Activated CD4-positive, alpha-beta memory T cell treated with anti-CD3 and anti-CD28 coated beads for 36 hours (primary cell): ENCODE measurements around the gene GRID2. TPM values are rescaled to one million over a fixed set of nuclear protein-coding genes. Genes with fewer than 3 reads are reported as not detected.

Source experiments
- CTCF ChIA-PET: fragments of 350-600 bp; sonication (Branson Sonifier 250); formaldehyde crosslinking; loops from one replicate; lab custom pipeline; 2021; ENCODE audit warnings: antibody characterized with exemption, inconsistent platforms; lab: Charles Lee
- POLR2A ChIA-PET: fragments of 350-600 bp; sonication (Branson Sonifier 250); formaldehyde crosslinking; loops from one replicate; lab custom pipeline; 2021; ENCODE audit warnings: antibody characterized with exemption; lab: Charles Lee
- DNase-seq: peaks from one replicate; pipeline ENCODE4 v3.0.0-alpha.2; 2020
- H3K27ac Mint-ChIP-seq: one replicate; pipeline ENCODE4 v1.8.0; 2021; ENCODE audit warnings: mixed read lengths
- H3K27me3 Mint-ChIP-seq: one replicate; pipeline ENCODE4 v1.8.0; 2021; ENCODE audit warnings: mixed read lengths
- H3K36me3 Mint-ChIP-seq: one replicate; pipeline ENCODE4 v1.8.0; 2021; ENCODE audit warnings: mixed read lengths
- H3K4me1 Mint-ChIP-seq: one replicate; pipeline ENCODE4 v1.8.0; 2021; ENCODE audit warnings: low read depth, mixed read lengths
- H3K4me3 Mint-ChIP-seq: one replicate; pipeline ENCODE4 v1.8.0; 2021; ENCODE audit warnings: mild to moderate bottlenecking, mixed read lengths
- H3K9me3 Mint-ChIP-seq: one replicate; pipeline ENCODE4 v1.8.0; 2021; ENCODE audit warnings: mixed read lengths
- intact Hi-C: fragments of 100-400 bp; cut with micrococcal nuclease; formaldehyde crosslinking; loops from one replicate; pipeline ENCODE4 v1.15.1; 2023
- total RNA-seq, 2 experiments: library from RNA; stranded (reverse); gene quantifications; one replicate each; pipeline ENCODE4 v1.2.3, GENCODE V29; 2021

Gene GRID2
- not detected for total RNA-seq

- intact Hi-C loops, result loop anchor here (5.0 kb wide), 1 partner anchor 1529 kb away; no protein-coding TSS in a partner anchor
- Mint-ChIP-seq H3K36me3 (no peaks in the 10 kb centered on the region), H3K4me3 (no peak within 1 kb of the TSS), H3K27ac (no peak within 1 kb of the TSS), H3K9me3 (no peaks in the 10 kb centered on the region), H3K27me3 (peaks cover 21% of the 10 kb centered on the region), H3K4me1 (peaks cover 4% of the 10 kb centered on the region)
- ChIA-PET CTCF (no interaction called here), POLR2A (no interaction called here)
- no peak for DNase-seq
Measured at GRCh38 chr4:92303621-92304027, at the start of gene GRID2. TSS of gene GRID2 (plus strand) at chr4:92303966.

DNA sequence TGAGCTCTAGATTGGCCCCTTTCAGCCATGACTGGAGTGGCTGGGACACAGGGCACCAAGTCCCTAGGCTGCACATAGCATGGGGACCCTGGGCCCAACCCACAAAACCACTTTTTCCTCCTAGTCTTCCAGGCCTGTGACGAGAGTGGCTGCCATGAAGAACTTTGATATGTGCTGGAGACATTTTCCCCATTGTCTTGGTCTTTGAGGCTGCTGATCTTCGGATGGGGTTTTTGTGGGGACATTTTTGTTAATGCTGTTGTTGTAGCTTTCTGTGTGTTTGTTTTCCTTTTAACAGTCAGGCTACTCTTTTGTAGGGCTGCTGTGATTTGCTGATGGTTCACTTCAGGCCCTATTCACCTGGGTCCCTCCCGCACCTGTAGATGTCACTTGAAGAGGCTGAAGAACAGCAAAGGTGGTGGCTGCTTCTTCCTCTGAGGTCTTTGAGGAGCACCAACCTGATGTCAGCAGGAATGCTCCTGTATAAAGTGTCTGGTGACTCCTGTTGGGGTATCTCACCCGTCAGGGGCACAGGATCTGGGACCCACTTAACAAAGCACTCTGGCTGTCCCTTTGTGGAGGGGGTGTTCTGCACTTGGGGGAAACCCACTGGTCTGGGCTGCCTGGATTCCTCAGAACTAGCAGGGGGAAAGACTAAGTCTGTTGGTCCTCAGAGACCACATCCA lies 49.6 kb upstream of the GRID2 start:
- H3K4me3 Mint-ChIP-seq, result no peak overlapping the region
- H3K4me1 Mint-ChIP-seq, result no peaks in the 10 kb centered on the region
- no peaks in the 10 kb centered on the region for H3K36me3 Mint-ChIP-seq
- CTCF ChIA-PET, result no interaction called here
- peaks cover 18% of the 10 kb centered on the region for H3K9me3 Mint-ChIP-seq
- POLR2A ChIA-PET, result no interaction called here
- H3K27me3 Mint-ChIP-seq, result no peaks in the 10 kb centered on the region
- intact Hi-C loops, result no loop called here
- DNase-seq, result no peak
- H3K27ac Mint-ChIP-seq, result no peak overlapping the region

DNA sequence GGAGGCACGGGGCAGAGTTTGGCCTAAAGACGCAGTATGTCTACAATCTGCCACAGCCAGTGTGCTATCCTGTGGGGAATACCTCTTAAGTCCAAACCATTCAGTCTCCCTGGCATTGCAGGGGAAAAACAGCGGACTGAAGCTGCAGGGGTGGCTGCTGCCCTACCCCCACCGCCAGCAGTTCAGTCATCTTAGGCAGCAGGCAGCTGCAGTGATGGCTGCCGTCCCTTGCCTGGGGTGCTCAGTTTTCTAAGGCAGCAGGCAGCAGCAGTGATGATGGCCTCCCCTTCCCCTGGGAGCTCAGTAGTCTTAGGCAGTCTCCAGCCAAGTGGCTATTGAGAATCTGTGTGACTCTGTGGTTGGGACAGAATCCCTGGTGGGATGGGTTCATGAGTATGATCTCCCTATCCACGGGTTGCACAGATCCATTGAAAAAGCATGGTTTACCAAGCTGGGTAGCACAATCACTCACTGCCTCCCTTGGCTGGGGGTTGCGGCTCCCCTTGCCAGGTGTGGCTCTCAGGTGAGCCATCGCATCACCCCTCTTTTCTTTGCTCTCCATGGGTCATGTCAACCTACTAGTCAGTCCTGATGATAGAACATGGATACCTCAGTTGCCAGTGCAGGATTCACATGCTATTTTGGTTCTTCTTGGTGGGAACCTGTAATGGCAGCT lies 48.9 kb upstream of the GRID2 start:
- intact Hi-C loops, result no loop called here
- ChIA-PET CTCF (no interaction called here), POLR2A (no interaction called here)
- Mint-ChIP-seq H3K27ac (no peak overlapping the region), H3K36me3 (no peaks in the 10 kb centered on the region), H3K4me3 (no peak overlapping the region), H3K9me3 (peaks cover 18% of the 10 kb centered on the region), H3K4me1 (no peaks in the 10 kb centered on the region), H3K27me3 (no peaks in the 10 kb centered on the region)
- DNase-seq, result no peak

DNA sequence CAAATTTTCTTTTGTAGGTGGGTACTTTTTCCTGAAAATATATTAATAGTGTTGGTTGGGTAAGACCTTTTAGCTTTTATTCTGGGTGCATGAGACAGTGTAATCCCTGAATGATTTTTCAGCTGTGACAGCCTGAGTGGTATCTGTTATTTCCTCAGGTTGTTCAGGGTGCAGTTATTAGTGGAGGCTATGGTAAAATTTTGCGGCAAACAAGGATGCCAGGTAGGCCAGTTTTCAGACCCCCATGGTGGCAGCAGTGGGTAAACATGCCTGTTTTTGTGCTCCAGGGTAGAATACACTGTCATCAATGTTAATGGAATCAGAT lies 47.9 kb upstream of the GRID2 start:
- no peak for DNase-seq
- H3K4me1 Mint-ChIP-seq, result no peaks in the 10 kb centered on the region
- H3K27me3 Mint-ChIP-seq, result no peaks in the 10 kb centered on the region
- ChIA-PET CTCF (interaction anchor here (0.6 kb wide), 1 partner anchor 22 kb away, joined by 3 read pairs; no protein-coding TSS in a partner anchor), POLR2A (no interaction called here)
- intact Hi-C loops, result no loop called here
- H3K36me3 Mint-ChIP-seq, result no peaks in the 10 kb centered on the region
- H3K27ac Mint-ChIP-seq, result no peak overlapping the region
- H3K4me3 Mint-ChIP-seq, result no peak overlapping the region
- H3K9me3 Mint-ChIP-seq, result peaks cover 16% of the 10 kb centered on the region

DNA sequence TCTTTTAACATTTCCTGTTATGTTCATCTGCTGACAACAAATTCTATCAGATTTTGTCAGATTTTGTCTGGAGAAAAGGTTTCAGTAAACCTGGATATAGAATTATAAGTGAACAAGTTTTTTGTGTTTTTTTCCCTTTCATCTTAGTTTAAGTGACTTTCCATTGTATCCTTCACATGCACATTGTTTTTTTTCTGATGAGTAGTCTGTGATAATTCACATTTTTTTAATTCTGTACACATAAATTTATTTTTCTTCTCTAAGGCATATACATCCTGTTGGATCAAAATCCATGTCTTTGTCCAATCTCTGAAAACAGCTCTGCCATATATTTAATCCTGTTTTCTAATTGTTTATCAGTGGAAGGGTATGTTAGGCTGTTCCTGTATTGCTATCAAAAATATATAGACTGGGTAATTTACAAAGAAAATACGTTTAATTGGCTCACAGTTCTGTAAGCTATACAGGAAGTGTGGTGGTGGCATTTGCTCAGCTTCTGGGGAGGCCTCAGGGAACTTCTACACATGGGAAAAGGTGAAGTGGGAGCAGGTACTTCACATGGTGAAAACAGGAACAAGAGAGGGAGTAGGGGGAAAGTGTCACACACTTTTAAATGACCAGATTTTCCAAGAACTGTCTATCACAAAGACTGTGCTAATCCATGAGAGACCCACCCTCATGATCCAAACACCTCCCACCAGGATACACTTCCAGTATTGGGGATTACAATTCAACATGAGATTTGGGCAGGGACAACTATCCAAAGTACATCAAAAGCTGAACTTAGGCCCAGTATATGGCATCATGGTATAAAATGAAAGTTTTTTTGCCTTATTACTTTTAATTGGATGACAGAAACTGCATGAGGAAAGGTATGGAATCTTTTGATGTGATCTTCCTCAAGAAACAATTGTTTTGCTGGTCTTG lies 45.6 kb upstream of the GRID2 start:
- CTCF ChIA-PET, result no interaction called here
- intact Hi-C loops, result no loop called here
- Mint-ChIP-seq H3K27me3 (no peaks in the 10 kb centered on the region), H3K9me3 (peaks cover 5% of the 10 kb centered on the region), H3K36me3 (no peaks in the 10 kb centered on the region), H3K4me3 (no peak overlapping the region), H3K27ac (no peak overlapping the region), H3K4me1 (no peaks in the 10 kb centered on the region)
- no peak for DNase-seq
- POLR2A ChIA-PET, result no interaction called here

DNA sequence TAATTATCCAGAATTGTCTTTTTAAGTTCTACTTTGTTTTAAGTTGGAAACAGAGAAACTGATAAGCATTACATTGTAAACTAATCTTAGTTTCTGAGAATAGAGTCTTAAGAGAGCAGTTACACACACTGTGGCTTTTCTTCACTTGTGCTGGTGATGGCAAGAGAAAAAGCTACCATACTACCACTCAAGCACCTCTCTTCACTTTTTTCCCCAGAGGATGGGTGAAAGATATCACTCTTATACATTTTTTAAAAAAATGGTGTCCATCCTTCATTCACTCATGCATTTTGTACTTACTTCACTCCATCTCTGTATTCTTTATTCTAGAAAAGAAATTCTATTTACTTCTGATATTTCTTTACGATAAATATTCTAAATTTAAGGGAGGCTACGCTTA lies 42.5 kb upstream of the GRID2 start:
- no peaks in the 10 kb centered on the region for H3K27me3 Mint-ChIP-seq
- ChIA-PET CTCF (no interaction called here), POLR2A (no interaction called here)
- DNase-seq, result no peak
- peaks cover under 1% of the 10 kb centered on the region for H3K9me3 Mint-ChIP-seq
- intact Hi-C loops, result no loop called here
- no peak overlapping the region for H3K27ac Mint-ChIP-seq
- no peaks in the 10 kb centered on the region for H3K4me1 Mint-ChIP-seq
- no peaks in the 10 kb centered on the region for H3K36me3 Mint-ChIP-seq
- H3K4me3 Mint-ChIP-seq, result no peak overlapping the region

DNA sequence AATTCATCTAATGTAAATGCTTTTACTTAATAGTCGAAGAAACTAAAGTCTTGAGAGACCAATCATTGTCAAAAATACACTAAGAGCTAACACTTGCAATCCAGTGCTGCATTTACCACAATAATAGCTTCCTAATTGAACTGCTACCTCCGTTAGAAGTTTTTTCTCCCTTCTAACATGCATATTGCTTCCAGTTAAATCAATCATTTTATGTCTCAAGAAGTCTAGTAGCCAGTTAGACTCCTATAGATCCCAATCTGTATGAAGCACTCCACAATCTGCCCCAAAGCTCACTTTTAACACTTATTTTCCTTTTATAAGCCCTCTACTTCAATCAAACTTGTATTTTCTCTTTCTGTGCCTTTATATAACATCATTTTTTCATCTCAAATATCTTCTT lies 41.4 kb upstream of the GRID2 start:
- CTCF ChIA-PET, result no interaction called here
- POLR2A ChIA-PET, result no interaction called here
- Mint-ChIP-seq H3K4me1 (no peaks in the 10 kb centered on the region), H3K27me3 (no peaks in the 10 kb centered on the region), H3K27ac (no peak overlapping the region), H3K36me3 (no peaks in the 10 kb centered on the region), H3K4me3 (no peak overlapping the region), H3K9me3 (no peaks in the 10 kb centered on the region)
- intact Hi-C loops, result no loop called here
- DNase-seq, result no peak

- H3K4me3 Mint-ChIP-seq, result no peak overlapping the region
- H3K27ac Mint-ChIP-seq, result no peak overlapping the region
- POLR2A ChIA-PET, result no interaction called here
- no peaks in the 10 kb centered on the region for H3K4me1 Mint-ChIP-seq
- H3K9me3 Mint-ChIP-seq, result no peaks in the 10 kb centered on the region
- CTCF ChIA-PET, result no interaction called here
- no peak for DNase-seq
- no peaks in the 10 kb centered on the region for H3K27me3 Mint-ChIP-seq
- intact Hi-C loops, result no loop called here
- no peaks in the 10 kb centered on the region for H3K36me3 Mint-ChIP-seq
Measured at GRCh38 chr4:92263010-92263409, 40.8 kb upstream of the GRID2 start.

DNA sequence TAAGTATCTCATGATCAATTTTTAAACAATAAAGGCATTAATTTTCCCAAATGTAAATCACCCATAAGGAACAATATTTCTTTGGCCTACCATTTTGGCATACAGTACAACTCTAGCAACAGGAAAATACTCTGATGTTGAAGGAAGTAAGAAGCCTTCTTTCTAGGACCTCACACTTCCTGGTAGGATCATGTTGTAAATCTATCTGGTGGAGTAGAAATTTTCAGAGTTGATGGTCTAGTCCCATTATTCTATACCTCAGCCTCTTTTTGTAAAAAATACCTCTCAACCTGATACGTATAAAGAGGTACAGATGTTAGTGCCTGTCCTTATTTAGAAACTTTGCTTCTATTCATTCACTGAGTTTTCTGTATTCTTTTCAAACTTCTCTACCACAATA lies 40.2 kb upstream of the GRID2 start:
- CTCF ChIA-PET, result no interaction called here
- Mint-ChIP-seq H3K4me1 (no peaks in the 10 kb centered on the region), H3K27ac (no peak overlapping the region), H3K9me3 (no peaks in the 10 kb centered on the region), H3K4me3 (no peak overlapping the region), H3K27me3 (no peaks in the 10 kb centered on the region), H3K36me3 (no peaks in the 10 kb centered on the region)
- intact Hi-C loops, result no loop called here
- DNase-seq, result no peak
- POLR2A ChIA-PET, result no interaction called here

GRCh38 chr4:92264163-92264562 lies 39.6 kb upstream of the GRID2 start:
- Mint-ChIP-seq H3K9me3 (no peaks in the 10 kb centered on the region), H3K27ac (no peak overlapping the region), H3K4me3 (no peak overlapping the region), H3K4me1 (no peaks in the 10 kb centered on the region), H3K36me3 (no peaks in the 10 kb centered on the region), H3K27me3 (no peaks in the 10 kb centered on the region)
- POLR2A ChIA-PET, result no interaction called here
- no peak for DNase-seq
- intact Hi-C loops, result no loop called here
- CTCF ChIA-PET, result no interaction called here

- POLR2A ChIA-PET, result no interaction called here
Measured at GRCh38 chr4:92265021-92265420, 38.7 kb upstream of the GRID2 start.

GRCh38 chr4:92265798-92266197 lies 38.0 kb upstream of the GRID2 start:
- H3K36me3 Mint-ChIP-seq, result no peaks in the 10 kb centered on the region
- H3K27ac Mint-ChIP-seq, result no peak overlapping the region
- ChIA-PET CTCF (no interaction called here), POLR2A (no interaction called here)
- intact Hi-C loops, result no loop called here
- DNase-seq, result no peak
- no peak overlapping the region for H3K4me3 Mint-ChIP-seq
- no peaks in the 10 kb centered on the region for H3K4me1 Mint-ChIP-seq
- H3K27me3 Mint-ChIP-seq, result no peaks in the 10 kb centered on the region
- peaks cover 4% of the 10 kb centered on the region for H3K9me3 Mint-ChIP-seq

More at GRCh38 chr4:92265021-92265420, 38.7 kb upstream of the GRID2 start:
- intact Hi-C loops, result no loop called here
- no peak for DNase-seq
- no peaks in the 10 kb centered on the region for H3K4me1 Mint-ChIP-seq
- no peak overlapping the region for H3K4me3 Mint-ChIP-seq
- no peak overlapping the region for H3K27ac Mint-ChIP-seq
- no peaks in the 10 kb centered on the region for H3K27me3 Mint-ChIP-seq
- no peaks in the 10 kb centered on the region for H3K9me3 Mint-ChIP-seq
- CTCF ChIA-PET, result no interaction called here
- H3K36me3 Mint-ChIP-seq, result no peaks in the 10 kb centered on the region
